ENCODE data around the gene AGAP1. TPM values are rescaled to one million over a fixed set of nuclear protein-coding genes. Genes with fewer than 3 reads are reported as not detected.

Gene AGAP1
- total RNA-seq, 2 experiments from 2014 or later = not detected

DNA sequence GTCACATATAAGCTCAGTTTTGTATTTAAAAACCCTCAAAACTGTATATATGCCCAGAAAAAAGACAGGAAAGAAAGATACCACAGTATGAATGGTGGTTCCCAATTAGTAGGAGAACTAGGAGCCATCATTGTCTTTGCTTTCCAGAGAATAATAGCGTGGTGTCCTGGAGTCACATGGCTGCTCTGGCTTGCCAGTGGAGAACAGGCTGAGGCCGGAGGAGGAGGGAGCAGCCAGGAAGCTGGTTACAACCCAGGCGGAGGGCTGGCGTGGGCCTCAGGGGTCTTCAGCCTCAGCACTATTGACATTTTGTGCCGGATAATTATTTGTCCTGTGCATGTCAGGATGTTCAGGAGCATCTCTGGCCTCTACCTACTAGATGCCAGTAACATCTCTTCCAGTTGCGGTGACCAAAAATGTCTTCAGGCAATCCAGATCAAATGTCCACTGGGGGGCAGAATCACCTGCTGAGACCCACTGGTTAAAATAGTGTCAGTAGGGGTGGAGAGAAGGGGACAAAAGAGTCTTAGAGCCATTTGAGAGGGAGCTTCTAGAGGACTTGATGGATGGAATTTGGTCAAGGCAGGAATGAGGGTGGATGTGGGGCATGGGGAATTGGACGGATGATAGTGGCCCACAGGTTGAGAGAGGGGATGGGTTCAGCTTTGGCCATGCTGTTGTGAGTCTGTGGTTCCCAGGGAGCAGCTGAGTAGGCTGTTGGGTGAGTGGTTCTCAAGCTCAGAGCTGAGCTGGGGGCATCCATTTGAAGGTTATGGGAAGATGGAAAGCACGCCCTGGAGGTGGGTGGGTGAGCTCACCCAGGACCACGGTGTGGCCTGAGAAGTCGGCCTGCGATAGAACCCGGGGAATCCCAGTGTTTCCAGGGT, 144.9 kb downstream of the AGAP1 start:
- no peaks in the 10 kb centered on the region for H3K79me2 ChIP-seq (ENCODE audit: insufficient read depth, low read depth, low read length)
- no peaks in the 10 kb centered on the region for H4K20me1 ChIP-seq (ENCODE audit: insufficient read depth, low read length)
- H2AFZ ChIP-seq (ENCODE audit: low read length) = no peak overlapping the region
- ChIA-PET CTCF (ENCODE audit: unreplicated experiment) (interaction anchor here (0.5 kb wide), 1 partner anchor 16 kb away, joined by 5 read pairs; no protein-coding TSS in a partner anchor), POLR2A (no interaction called here)
- H3K36me3 ChIP-seq (ENCODE audit: insufficient read depth, low read length) = no peaks in the 10 kb centered on the region
- no peaks in the 10 kb centered on the region for H3K4me1 ChIP-seq (ENCODE audit: insufficient read depth, low read length, poor library complexity, severe bottlenecking)
- H3K9me2 ChIP-seq (ENCODE audit: insufficient read depth, low read length) = no peaks in the 10 kb centered on the region
- H3K4me3 ChIP-seq (ENCODE audit: low read depth, low read length, poor library complexity, severe bottlenecking) = no peak overlapping the region
- intact Hi-C loops (cut with micrococcal nuclease; ENCODE audit: unreplicated experiment) = no loop called here
- no peak for DNase-seq (ENCODE audit: low spot score)
- no peaks in the 10 kb centered on the region for H3K9me3 ChIP-seq (ENCODE audit: low read length)
- H3K27ac ChIP-seq (ENCODE audit: low read depth, low read length, poor library complexity, severe bottlenecking) = no peak overlapping the region
- no peak for TF ChIP-seq EZH2phosphoT487 (IDR thresholded peaks at IDR 0.05; ENCODE audit: borderline replicate concordance, low read depth, low read length)
- TF ChIP-seq, protein P1, sequence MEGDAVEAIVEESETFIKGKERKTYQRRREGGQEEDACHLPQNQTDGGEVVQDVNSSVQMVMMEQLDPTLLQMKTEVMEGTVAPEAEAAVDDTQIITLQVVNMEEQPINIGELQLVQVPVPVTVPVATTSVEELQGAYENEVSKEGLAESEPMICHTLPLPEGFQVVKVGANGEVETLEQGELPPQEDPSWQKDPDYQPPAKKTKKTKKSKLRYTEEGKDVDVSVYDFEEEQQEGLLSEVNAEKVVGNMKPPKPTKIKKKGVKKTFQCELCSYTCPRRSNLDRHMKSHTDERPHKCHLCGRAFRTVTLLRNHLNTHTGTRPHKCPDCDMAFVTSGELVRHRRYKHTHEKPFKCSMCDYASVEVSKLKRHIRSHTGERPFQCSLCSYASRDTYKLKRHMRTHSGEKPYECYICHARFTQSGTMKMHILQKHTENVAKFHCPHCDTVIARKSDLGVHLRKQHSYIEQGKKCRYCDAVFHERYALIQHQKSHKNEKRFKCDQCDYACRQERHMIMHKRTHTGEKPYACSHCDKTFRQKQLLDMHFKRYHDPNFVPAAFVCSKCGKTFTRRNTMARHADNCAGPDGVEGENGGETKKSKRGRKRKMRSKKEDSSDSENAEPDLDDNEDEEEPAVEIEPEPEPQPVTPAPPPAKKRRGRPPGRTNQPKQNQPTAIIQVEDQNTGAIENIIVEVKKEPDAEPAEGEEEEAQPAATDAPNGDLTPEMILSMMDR (conservative IDR thresholded peaks at IDR 0.05; ENCODE audit: low read length) = peak; percentile 60
- BruUV-seq (replicated peaks) = no TSS peak
- H3K4me2 ChIP-seq (ENCODE audit: low read length) = no peak overlapping the region

DNA sequence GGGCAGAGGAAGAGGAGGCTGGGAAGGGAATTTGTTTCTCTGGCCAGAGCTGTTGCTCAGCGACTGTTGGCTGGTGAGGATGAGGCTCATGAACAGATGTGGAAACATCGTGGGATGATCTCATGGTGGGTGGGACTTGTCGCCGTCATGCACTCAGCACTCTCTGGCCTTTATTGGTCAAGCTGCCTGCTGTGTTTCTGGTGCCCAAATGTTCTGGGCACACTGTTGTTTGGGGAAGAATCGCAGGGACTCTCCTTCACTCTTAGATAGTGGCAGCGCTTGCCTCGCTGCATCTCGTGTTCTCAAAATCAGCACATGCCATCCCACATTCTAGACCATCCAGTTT, 145.6 kb downstream of the AGAP1 start:
- TF ChIP-seq, protein P1 (conservative IDR thresholded peaks at IDR 0.05; ENCODE audit: low read length) = no peak
- no peak for TF ChIP-seq EZH2phosphoT487 (IDR thresholded peaks at IDR 0.05; ENCODE audit: borderline replicate concordance, low read depth, low read length)
- CTCF ChIA-PET (ENCODE audit: unreplicated experiment) = no interaction called here
- no peaks in the 10 kb centered on the region for H3K9me2 ChIP-seq (ENCODE audit: insufficient read depth, low read length)
- no TSS peak for BruUV-seq (replicated peaks)
- H3K36me3 ChIP-seq (ENCODE audit: insufficient read depth, low read length) = no peaks in the 10 kb centered on the region
- H3K4me3 ChIP-seq (ENCODE audit: low read depth, low read length, poor library complexity, severe bottlenecking) = no peak overlapping the region
- POLR2A ChIA-PET = no interaction called here
- no peak for DNase-seq (ENCODE audit: low spot score)
- no peak overlapping the region for H3K27ac ChIP-seq (ENCODE audit: low read depth, low read length, poor library complexity, severe bottlenecking)
- no peaks in the 10 kb centered on the region for H3K9me3 ChIP-seq (ENCODE audit: low read length)
- H3K4me1 ChIP-seq (ENCODE audit: insufficient read depth, low read length, poor library complexity, severe bottlenecking) = no peaks in the 10 kb centered on the region
- H2AFZ ChIP-seq (ENCODE audit: low read length) = no peak overlapping the region
- no peaks in the 10 kb centered on the region for H3K79me2 ChIP-seq (ENCODE audit: insufficient read depth, low read depth, low read length)
- H4K20me1 ChIP-seq (ENCODE audit: insufficient read depth, low read length) = no peaks in the 10 kb centered on the region
- intact Hi-C loops (cut with micrococcal nuclease; ENCODE audit: unreplicated experiment) = no loop called here
- H3K4me2 ChIP-seq (ENCODE audit: low read length) = no peak overlapping the region

DNA sequence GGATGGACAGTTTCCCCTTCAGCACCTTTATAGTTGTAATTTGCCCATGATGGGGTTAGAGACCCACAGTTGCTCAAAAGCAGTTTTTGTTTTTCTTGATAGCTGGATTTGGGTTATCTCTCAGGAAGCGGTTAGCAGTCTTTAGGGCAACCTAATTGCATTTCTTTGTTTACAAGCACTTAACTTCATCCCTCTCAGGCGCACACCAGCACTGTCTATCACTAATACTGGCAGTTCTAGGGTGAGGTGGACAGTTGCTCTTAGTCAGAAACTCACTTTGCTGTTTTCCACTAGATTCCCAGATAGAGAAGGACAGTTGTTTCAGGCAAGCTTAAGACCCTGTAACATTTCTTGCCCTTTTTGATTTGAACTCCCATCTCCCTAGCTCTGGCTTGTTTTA, 146.0 kb downstream of the AGAP1 start:
- no peaks in the 10 kb centered on the region for H4K20me1 ChIP-seq (ENCODE audit: insufficient read depth, low read length)
- no peak overlapping the region for H2AFZ ChIP-seq (ENCODE audit: low read length)
- no TSS peak for BruUV-seq (replicated peaks)
- no peaks in the 10 kb centered on the region for H3K9me3 ChIP-seq (ENCODE audit: low read length)
- ChIA-PET CTCF (ENCODE audit: unreplicated experiment) (no interaction called here), POLR2A (no interaction called here)
- no peaks in the 10 kb centered on the region for H3K4me1 ChIP-seq (ENCODE audit: insufficient read depth, low read length, poor library complexity, severe bottlenecking)
- H3K27ac ChIP-seq (ENCODE audit: low read depth, low read length, poor library complexity, severe bottlenecking) = no peak overlapping the region
- no peak overlapping the region for H3K4me3 ChIP-seq (ENCODE audit: low read depth, low read length, poor library complexity, severe bottlenecking)
- H3K79me2 ChIP-seq (ENCODE audit: insufficient read depth, low read depth, low read length) = no peaks in the 10 kb centered on the region
- no peak for TF ChIP-seq EZH2phosphoT487 (IDR thresholded peaks at IDR 0.05; ENCODE audit: borderline replicate concordance, low read depth, low read length)
- TF ChIP-seq, protein P1 (conservative IDR thresholded peaks at IDR 0.05; ENCODE audit: low read length) = no peak
- no peak overlapping the region for H3K4me2 ChIP-seq (ENCODE audit: low read length)
- no peak for DNase-seq (ENCODE audit: low spot score)
- H3K9me2 ChIP-seq (ENCODE audit: insufficient read depth, low read length) = no peaks in the 10 kb centered on the region
- intact Hi-C loops (cut with micrococcal nuclease; ENCODE audit: unreplicated experiment) = no loop called here
- no peaks in the 10 kb centered on the region for H3K36me3 ChIP-seq (ENCODE audit: insufficient read depth, low read length)

All from OCI-LY7 (cell line).